ENCODE measurements around the gene ANKRD22.
A peak's percentile ranks its signal among the peaks of the same experiment; 100 is the strongest.
"Not testable (repeated sequence)": the region's sequence is repeated elsewhere in the genome, so short reads cannot be mapped to it uniquely, and the experiment has no call there.

The ANKRD22 gene

DNA sequence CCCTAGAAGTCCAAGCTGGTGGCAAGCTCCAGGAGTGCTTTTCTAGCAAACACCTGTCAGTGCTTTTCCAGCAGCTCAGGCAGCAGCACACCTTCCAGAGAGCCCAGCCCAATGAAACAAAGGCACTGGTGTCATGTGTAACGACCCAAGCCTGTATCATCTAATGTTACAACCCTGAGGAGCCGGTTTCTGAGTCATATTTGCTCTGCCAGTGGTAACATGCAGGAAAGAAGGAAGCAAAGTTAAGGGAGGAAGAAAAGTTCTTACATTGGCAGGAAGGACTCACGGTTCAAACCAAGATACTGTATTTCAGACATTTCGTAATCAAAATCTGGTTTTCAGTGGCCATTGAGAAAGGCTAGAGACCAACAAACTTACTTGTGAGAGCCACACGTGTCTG is at the start of gene ANKRD22:
Gene ANKRD22, minus strand, starts transcription at position 139 of the 400 bp plus-strand sequence. CDS start 237 bp downstream, outside the sequence.
- ATAC-seq (no peak), DNase-seq (no peak)

DNA sequence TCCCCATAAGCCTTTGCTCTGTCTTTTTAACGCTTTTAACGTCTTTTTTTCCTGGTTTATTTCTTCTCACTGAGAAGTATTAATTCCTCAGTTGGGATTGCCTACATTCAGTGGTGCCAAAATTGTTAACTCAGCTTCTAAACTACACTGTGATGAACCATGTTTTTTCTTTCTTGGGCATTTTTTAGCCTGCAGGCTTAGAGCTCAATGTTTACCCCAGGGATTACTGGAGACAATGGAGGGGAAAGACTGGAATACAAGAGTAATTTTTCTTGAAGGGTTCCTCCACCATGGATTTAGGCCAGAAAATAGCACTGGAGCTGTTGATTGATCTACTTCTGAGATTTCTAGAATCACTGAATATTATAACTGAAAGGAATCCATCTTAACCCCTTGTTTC is 48.2 kb upstream of the ANKRD22 start:
- ATAC-seq (no peak), DNase-seq (no peak)

- ATAC-seq (no peak), DNase-seq (no peak)
Observed at GRCh38 chr10:88898727-88899126, 47.1 kb upstream of the ANKRD22 start.

GRCh38 chr10:88896994-88897853 is 45.6 kb upstream of the ANKRD22 start:
- ATAC-seq (peak; percentile 84), DNase-seq (peak; percentile 40)

- ATAC-seq (peak; percentile 5), DNase-seq (no peak)
Observed at GRCh38 chr10:88896372-88896993, 44.8 kb upstream of the ANKRD22 start.

DNA sequence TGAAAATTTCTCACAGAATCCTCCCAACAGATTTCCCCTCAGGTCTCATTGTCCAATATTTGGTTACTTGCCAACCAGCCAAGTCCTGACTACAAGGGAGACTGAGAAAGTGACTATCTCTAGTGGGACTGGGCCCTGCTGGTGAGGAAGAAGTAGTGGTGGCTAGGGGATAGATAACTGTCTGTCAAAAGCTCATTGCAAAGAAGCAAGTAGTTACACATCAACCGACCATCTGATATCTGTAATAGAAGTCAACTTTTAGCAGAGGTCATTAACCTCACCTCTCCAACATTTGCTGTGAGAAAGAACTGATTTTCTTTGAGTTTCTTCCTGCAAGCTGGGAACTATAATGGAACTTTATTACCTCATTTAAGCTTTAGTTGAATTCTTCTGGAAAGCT is 43.6 kb upstream of the ANKRD22 start:
- DNase-seq (no peak), ATAC-seq (no peak)

GRCh38 chr10:88893611-88894010 is 42.0 kb upstream of the ANKRD22 start:
- no peak for ATAC-seq
- no peak for DNase-seq

DNA sequence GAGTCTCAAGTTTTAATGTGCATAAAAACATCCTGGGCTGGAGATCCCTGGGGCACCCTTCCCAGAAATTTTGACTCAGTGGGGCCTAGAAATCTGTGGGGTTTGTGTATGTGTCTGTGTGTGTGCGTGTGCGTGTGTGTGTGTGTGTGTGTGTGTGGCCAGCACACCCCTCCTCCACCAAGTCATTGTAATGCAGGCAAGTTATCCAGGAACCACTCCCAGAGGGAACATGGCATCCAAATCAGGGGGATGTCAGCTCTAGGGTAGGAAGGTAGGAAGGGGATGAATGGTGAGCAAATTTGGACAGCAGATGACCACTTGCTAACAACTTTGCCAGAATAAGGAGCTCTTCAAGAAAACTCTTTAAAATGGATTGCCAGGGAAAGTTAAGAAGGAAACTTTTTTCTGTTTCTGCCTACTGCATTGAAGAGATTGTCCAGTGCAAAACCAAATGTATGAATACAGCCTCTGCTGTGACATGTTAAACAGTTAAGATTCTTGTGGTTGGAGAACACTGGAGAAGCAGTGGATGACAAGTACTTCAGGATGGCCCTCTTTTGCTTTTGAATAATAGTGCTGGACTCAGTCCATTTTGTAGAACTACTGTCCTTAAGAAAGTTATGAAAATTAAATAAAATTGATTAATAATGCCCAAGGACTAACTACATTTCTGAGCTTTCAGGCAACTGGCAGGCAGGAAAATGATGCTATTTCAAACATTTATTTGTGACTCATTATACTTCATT is 40.8 kb upstream of the ANKRD22 start:
- ATAC-seq, result no peak
- no peak for DNase-seq

DNA sequence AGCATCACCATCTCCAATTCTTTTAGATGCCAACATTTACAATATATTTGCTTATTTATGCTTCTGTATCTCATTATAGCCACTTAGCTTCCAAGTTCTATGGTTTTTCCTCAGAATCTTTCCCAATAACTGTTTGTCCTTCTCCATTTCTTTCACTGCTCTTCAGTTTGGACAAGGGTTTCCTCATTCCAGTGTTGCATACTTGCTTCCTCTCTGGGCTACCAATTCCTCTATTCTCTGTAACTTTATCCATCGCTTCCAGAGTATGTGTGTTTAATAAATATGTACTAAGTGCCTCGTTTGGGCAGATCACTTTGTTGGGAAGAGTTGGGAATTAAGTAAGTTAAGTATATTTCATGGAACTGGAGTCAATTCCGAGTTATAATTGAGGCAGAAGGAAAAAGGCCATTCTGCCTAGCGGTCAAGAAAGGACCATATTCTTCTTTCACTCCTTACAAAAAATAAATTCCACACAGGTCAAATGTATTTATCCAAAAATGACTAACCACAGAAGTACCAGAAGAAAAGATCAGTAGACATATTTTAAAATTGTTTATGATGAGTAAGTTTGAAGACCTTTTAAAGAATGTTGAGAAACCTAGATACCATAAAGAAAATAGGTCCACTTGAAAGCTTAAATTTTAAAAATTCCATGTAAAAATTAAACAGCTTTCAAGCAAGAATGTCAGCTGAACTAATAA is 39.2 kb upstream of the ANKRD22 start:
- no peak for ATAC-seq
- no peak for DNase-seq

DNA sequence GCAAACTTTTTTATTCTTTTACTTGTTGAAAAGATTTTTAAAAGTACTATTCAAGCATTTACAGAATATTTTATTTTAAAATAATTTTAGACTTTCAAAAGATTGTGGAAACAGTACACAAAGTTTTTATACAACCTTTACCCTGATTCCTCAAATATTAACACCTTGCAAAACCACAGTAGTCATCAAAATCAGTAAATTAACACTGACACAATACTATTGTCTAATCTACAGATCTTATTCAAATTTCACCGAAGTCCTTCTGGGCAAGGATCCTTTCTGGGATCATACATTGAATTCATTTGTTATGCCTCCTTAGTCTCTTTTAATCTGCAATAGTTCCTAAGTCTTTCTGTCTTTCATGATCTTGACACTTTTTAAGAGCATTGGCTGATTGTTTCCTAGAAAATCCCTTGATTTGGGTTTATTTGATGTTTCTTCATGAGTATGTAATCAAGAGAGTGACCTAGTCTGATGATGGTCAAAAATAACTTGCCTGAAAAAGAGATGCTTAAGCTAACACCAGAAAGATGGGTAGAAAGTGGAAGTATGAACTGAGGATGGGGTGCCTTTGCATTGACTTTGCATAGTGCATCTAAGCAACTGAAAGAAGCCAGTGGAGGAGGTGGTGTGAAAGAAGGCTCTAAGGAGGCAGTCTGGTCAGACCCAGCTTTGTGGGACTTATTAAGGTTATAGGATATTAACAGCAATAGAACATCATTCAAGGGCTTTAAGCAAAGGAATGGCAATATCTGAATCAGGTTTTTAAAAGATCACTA is 38.1 kb upstream of the ANKRD22 start:
- DNase-seq (no peak), ATAC-seq (no peak)

DNA sequence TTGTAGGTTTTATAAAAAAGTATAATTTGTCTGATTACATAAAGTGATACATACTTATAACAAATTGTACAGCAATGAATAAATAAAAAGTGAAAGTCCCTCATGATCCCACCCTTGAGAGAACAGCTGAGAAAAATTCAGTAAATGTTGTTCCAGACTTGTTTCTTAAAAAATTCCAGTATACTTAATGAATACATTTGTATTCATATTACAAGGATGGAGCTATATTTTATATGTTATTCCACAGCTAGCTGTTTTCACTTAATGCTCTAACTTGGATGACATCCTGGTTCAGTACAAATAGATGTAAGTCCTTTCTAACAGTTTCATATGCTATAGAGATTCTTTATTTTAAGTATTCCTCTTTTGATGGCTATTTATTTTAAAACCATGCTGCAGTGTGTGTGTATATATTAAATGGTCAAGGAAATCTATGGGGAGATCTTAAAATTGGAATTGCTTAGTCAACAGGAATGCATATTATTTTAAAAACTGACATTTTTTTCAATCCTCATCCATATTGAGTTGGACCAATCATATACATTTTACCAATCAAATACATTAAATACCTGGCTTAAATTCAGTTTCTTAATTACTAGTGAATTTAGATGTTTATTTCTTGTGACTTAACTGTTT is 37.3 kb upstream of the ANKRD22 start:
- ATAC-seq, result no peak
- no peak for DNase-seq

DNA sequence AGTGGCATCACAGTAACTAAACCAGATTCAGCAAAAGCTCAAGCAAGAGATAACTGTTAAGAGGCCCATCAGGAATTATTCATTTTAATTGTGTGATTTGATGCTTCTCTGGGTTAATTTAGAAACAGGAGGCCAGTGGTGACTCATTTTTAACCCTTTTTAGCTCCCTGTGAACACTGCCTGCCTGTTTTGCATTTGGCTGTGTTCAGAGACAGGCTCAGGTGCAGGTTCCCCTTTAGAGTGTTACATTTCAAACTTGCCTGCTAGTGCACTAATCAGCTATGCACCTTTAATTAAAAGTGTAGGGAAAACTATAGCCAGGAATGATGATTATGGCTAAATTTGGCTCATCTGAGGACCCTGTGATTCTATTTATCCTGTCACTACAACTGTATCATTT is 34.9 kb upstream of the ANKRD22 start:
- peak; percentile 95 for ATAC-seq
- no peak for DNase-seq

GRCh38 chr10:88883448-88883809 is 31.8 kb upstream of the ANKRD22 start:
- DNase-seq (no peak), ATAC-seq (no peak)

- ATAC-seq, DNase-seq: not testable (repeated sequence)
Observed at GRCh38 chr10:88882646-88883447, 31.2 kb upstream of the ANKRD22 start.

- DNase-seq, result no peak
- ATAC-seq, result no peak
Observed at GRCh38 chr10:88881922-88882645, 30.4 kb upstream of the ANKRD22 start.

GRCh38 chr10:88881320-88881719 is 29.7 kb upstream of the ANKRD22 start:
- DNase-seq (no peak), ATAC-seq (no peak)

- peak; percentile 78 for DNase-seq
- peak; percentile 84 for ATAC-seq
Observed at GRCh38 chr10:88880282-88881076, 28.8 kb upstream of the ANKRD22 start.

GRCh38 chr10:88879534-88880281 is 28.1 kb upstream of the ANKRD22 start, which contains the start of gene STAMBPL1:
Gene STAMBPL1 (plus strand): TSS chr10:88880245. CDS start chr10:88901709, 21,464 bp downstream.
- DNase-seq (peak; percentile 81), ATAC-seq (peak; percentile 71)
